Stimulated activated CD4-positive, alpha-beta T cell treated with anti-CD3 and anti-CD28 coated beads, Interleukin-12 subunit alpha, Interleukin-12 subunit beta, amount 100 ng/mL, for 24 hours (primary cell): ENCODE data around the gene MYO1H.
"Not testable (repeated sequence)": the region's sequence is repeated elsewhere in the genome, so short reads cannot be mapped to it uniquely, and the experiment has no call there.

Source experiments
- DNase-seq, 2 experiments: peaks; one replicate each; pipeline ENCODE4 v3.0.0-alpha.2; 2020; ENCODE audit warnings: low read depth in 2 of 2

The MYO1H gene

GRCh38 chr12:109343677-109344076, 4.0 kb upstream of the MYO1H start:
- no peak for DNase-seq

- no peak for DNase-seq
These were observed 2.3 kb upstream of the MYO1H start for GRCh38 chr12:109345428-109345827.

GRCh38 chr12:109346920-109347319, 780 bp upstream of the MYO1H start:
- DNase-seq, result no peak

- DNase-seq, result no peak
These were observed 4.5 kb downstream of the MYO1H start for GRCh38 chr12:109352184-109352583.

GRCh38 chr12:109356577-109356976, 8.9 kb downstream of the MYO1H start:
- no peak for DNase-seq

- no peak for DNase-seq
These were observed 9.3 kb downstream of the MYO1H start for GRCh38 chr12:109357032-109357431.

- DNase-seq, result no peak
These were observed 10.6 kb downstream of the MYO1H start for GRCh38 chr12:109358154-109358869.

- DNase-seq, result no peak
These were observed 11.5 kb downstream of the MYO1H start for GRCh38 chr12:109359131-109359690.

- no peak for DNase-seq
These were observed 22.1 kb downstream of the MYO1H start for GRCh38 chr12:109369831-109370230.

- DNase-seq, result no peak
These were observed 29.5 kb downstream of the MYO1H start for GRCh38 chr12:109377139-109377685.

GRCh38 chr12:109378569-109378968, 30.9 kb downstream of the MYO1H start:
- DNase-seq, result no peak

GRCh38 chr12:109382031-109382430, 34.3 kb downstream of the MYO1H start:
- no peak for DNase-seq

GRCh38 chr12:109383240-109383639, 35.5 kb downstream of the MYO1H start:
- no peak for DNase-seq

- no peak for DNase-seq
These were observed 37.8 kb downstream of the MYO1H start for GRCh38 chr12:109385339-109386058.

GRCh38 chr12:109386059-109386433, 38.3 kb downstream of the MYO1H start:
- no peak for DNase-seq

- no peak for DNase-seq
These were observed 39.9 kb downstream of the MYO1H start for GRCh38 chr12:109387425-109388166.

GRCh38 chr12:109388167-109388563, 40.5 kb downstream of the MYO1H start:
- no peak for DNase-seq

- no peak for DNase-seq
These were observed 41.4 kb downstream of the MYO1H start for GRCh38 chr12:109389146-109389545.

- DNase-seq, result peak; percentile 5 to 14
These were observed 46.0 kb downstream of the MYO1H start for GRCh38 chr12:109393437-109394345.

- no peak for DNase-seq
These were observed 47.2 kb downstream of the MYO1H start for GRCh38 chr12:109394891-109395290.

- DNase-seq, result not testable (repeated sequence)
These were observed 57.1 kb downstream of the MYO1H start for GRCh38 chr12:109404841-109405240.
